OCI-LY3 (cell line): ENCODE results near the gene NR4A2.

Experiments used
- H2AFZ ChIP-seq: fragments of 200-600, 300-600 bp; shearing (Covaris generic); 2 replicates; pipeline ENCODE4 v1.6.0; 2014; ENCODE audit warnings: antibody characterized with exemption, low read depth, low read length
- H3K27ac ChIP-seq: fragments of 200-600, 300-600 bp; sonication (generic); 2 replicates; pipeline ENCODE4 v1.5.1; 2014; ENCODE audit warnings: mild to moderate bottlenecking, low read length, moderate library complexity, mixed read lengths
- H3K27me3 ChIP-seq: fragments of 200-600, 300-600 bp; sonication (generic); 2 replicates; pipeline ENCODE4 v1.6.1; 2014; ENCODE audit warnings: low read depth, low read length, mixed read lengths
- H3K36me3 ChIP-seq: fragments of 200-600, 300-600 bp; sonication (generic); replicated peaks from 2 replicates; pipeline ENCODE3; 2014; ENCODE audit warnings: low read depth, low read length, mixed read lengths
- H3K4me1 ChIP-seq: fragments of 300-600, 200-600 bp; sonication (generic); 2 replicates; pipeline ENCODE4 v1.6.1; 2014; ENCODE audit warnings: low read length, mixed read lengths
- H3K4me2 ChIP-seq: fragments of 200-600, 300-600 bp; sonication (generic); 2 replicates; pipeline ENCODE4 v1.6.1; 2014; ENCODE audit warnings: low read length, mixed read lengths
- H3K4me3 ChIP-seq: fragments of 300-600, 200-600 bp; sonication (generic); 2 replicates; pipeline ENCODE4 v1.5.1; 2014; ENCODE audit warnings: antibody characterized with exemption, mild to moderate bottlenecking, low read length, moderate library complexity
- H3K79me2 ChIP-seq: fragments of 300-600, 200-600 bp; shearing (Covaris generic); 2 replicates; pipeline ENCODE4 v1.6.1; 2014; ENCODE audit warnings: mild to moderate bottlenecking, low read length, mixed read lengths
- H3K9ac ChIP-seq: fragments of 300-600, 200-600 bp; shearing (Covaris generic); 2 replicates; pipeline ENCODE4 v1.6.0; 2014; ENCODE audit warnings: mild to moderate bottlenecking, low read length, moderate library complexity
- H3K9me3 ChIP-seq: fragments of 200-600, 300-600 bp; shearing (Covaris generic); 2 replicates; pipeline ENCODE4 v1.6.1; 2014; ENCODE audit warnings: low read length, mixed read lengths; ENCODE audit not compliant: insufficient read depth
- H4K20me1 ChIP-seq: fragments of 200-600, 300-600 bp; sonication (generic); 2 replicates; pipeline ENCODE4 v1.6.1; 2016; ENCODE audit warnings: low read length, mixed read lengths; ENCODE audit not compliant: insufficient read depth
- EZH2phosphoT487 ChIP-seq: fragments of 200-600 bp; shearing (Covaris generic); IDR thresholded peaks from 2 replicates; pipeline ENCODE4 v1.6.1; 2018; ENCODE audit warnings: antibody characterized with exemption, mixed run types, low read depth
- TF ChIP-seq, protein P1 (sequence below): fragments of 200-600, 300-600 bp; sonication (generic); IDR thresholded peaks from 2 replicates; pipeline ENCODE4 v1.5.1; 2014; ENCODE audit warnings: antibody characterized with exemption, low read length, low read depth

NR4A2 gene

DNA sequence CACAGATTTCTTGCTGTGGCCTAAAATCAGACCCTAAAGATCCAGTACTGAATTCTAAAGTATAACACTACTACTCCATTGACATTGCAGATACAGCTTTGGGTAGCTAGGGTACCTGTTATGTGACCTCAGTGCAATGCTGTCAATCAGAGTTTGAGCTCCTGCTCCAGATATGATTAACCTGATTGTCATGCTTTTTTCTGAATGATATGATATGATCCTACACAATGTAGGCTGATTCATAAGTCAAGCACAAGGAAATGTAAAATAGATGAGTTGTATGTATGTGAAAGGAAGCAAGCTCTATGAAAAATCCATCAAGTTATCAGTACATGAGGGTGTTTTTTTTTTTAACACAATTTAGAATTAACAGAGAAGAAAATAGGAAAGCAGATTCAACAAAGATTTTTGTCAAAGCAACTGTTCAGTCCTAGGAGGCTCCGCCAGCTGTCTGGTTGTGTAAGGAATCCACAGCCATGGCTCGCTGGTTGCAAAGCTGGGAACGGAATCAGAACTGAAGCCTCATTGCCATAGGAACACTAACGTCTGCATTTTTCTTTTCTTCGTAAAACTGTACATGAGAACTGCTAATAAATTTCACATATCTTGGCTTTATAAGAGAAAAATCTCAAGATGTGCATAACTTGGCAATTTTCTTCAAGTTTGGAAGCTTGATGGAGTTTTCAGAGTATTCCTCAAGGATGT, 52.9 kb downstream of the NR4A2 start:
- H3K4me1 ChIP-seq = no peaks in the 10 kb centered on the region
- no peak overlapping the region for H3K4me3 ChIP-seq
- H3K27me3 ChIP-seq = no peaks in the 10 kb centered on the region
- H4K20me1 ChIP-seq = no peaks in the 10 kb centered on the region
- no peaks in the 10 kb centered on the region for H3K9me3 ChIP-seq
- no peak overlapping the region for H3K27ac ChIP-seq
- no peak overlapping the region for H2AFZ ChIP-seq
- no peaks in the 10 kb centered on the region for H3K36me3 ChIP-seq
- no peak overlapping the region for H3K9ac ChIP-seq
- H3K79me2 ChIP-seq = no peaks in the 10 kb centered on the region
- TF ChIP-seq, protein P1, sequence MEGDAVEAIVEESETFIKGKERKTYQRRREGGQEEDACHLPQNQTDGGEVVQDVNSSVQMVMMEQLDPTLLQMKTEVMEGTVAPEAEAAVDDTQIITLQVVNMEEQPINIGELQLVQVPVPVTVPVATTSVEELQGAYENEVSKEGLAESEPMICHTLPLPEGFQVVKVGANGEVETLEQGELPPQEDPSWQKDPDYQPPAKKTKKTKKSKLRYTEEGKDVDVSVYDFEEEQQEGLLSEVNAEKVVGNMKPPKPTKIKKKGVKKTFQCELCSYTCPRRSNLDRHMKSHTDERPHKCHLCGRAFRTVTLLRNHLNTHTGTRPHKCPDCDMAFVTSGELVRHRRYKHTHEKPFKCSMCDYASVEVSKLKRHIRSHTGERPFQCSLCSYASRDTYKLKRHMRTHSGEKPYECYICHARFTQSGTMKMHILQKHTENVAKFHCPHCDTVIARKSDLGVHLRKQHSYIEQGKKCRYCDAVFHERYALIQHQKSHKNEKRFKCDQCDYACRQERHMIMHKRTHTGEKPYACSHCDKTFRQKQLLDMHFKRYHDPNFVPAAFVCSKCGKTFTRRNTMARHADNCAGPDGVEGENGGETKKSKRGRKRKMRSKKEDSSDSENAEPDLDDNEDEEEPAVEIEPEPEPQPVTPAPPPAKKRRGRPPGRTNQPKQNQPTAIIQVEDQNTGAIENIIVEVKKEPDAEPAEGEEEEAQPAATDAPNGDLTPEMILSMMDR = no peak
- TF ChIP-seq EZH2phosphoT487 = no peak
- H3K4me2 ChIP-seq = no peak overlapping the region
